ENCODE results near the gene KIF26A.

- TF ChIP-seq RAD21 (conservative IDR thresholded peaks at IDR 0.05) = no peak
- no peak for TF ChIP-seq EP300 (conservative IDR thresholded peaks at IDR 0.05; ENCODE audit: poor library complexity, severe bottlenecking)
- no peak for TF ChIP-seq CTCF (IDR thresholded peaks at IDR 0.05; ENCODE audit: poor library complexity, severe bottlenecking)
- no peak for TF ChIP-seq REST (IDR thresholded peaks at IDR 0.05; ENCODE audit: borderline replicate concordance)
- TF ChIP-seq TAF1 (IDR thresholded peaks at IDR 0.05; ENCODE audit: low read depth) = no peak
- TF ChIP-seq EZH2 (IDR thresholded peaks at IDR 0.05; ENCODE audit: borderline replicate concordance, insufficient read depth, low read length, poor library complexity, severe bottlenecking) = no peak
These were observed 66.3 kb downstream of the KIF26A start for GRCh38 chr14:104204660-104205149.
